ENCODE results near the gene NAGPA.

DNA sequence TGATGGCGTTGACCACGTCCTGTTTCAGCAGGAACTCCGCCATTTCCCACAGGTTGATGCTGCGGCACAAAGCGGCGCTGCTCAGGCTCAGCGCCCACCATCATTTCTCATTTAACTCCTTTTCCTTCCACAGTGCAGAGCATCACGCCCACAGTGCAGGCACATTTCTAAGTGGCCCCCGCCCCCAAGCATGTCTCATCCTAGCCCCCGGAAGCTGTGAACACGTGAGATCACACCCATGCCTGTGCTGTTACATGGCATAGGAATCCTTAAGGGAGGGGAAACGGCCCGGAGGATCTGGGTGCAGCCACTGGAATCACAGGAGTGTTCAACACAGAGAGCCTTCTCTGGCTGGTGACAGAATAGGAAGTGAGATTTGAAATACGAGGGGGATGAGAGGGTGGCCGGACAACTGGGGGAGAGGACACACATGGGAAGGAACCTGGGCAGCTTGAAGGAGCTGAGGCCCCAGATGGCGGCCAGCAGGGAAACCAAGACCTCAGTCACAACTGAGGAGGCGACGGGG, 4.7 kb downstream of the NAGPA start:
- TF ChIP-seq, protein P1, sequence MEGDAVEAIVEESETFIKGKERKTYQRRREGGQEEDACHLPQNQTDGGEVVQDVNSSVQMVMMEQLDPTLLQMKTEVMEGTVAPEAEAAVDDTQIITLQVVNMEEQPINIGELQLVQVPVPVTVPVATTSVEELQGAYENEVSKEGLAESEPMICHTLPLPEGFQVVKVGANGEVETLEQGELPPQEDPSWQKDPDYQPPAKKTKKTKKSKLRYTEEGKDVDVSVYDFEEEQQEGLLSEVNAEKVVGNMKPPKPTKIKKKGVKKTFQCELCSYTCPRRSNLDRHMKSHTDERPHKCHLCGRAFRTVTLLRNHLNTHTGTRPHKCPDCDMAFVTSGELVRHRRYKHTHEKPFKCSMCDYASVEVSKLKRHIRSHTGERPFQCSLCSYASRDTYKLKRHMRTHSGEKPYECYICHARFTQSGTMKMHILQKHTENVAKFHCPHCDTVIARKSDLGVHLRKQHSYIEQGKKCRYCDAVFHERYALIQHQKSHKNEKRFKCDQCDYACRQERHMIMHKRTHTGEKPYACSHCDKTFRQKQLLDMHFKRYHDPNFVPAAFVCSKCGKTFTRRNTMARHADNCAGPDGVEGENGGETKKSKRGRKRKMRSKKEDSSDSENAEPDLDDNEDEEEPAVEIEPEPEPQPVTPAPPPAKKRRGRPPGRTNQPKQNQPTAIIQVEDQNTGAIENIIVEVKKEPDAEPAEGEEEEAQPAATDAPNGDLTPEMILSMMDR (IDR thresholded peaks at IDR 0.05 in 4 of 5, conservative IDR thresholded peaks at IDR 0.05 in 1 of 5): no peak
- TF ChIP-seq POLR2A (IDR thresholded peaks at IDR 0.05): no peak

Data from gastrocnemius medialis (tissue), 4 donors.